Measurements from ENCODE around the gene SLC7A1. TPM values are rescaled to one million over a fixed set of nuclear protein-coding genes. Genes with fewer than 3 reads are reported as not detected.

Gene SLC7A1
- total RNA-seq, 1 experiment from 2014 or later, result 62.8 TPM

GRCh38 chr13:29464105-29464679, 131.3 kb downstream of the SLC7A1 start:
- Histone ChIP-seq H2AFZ (no peak overlapping the region), H3K36me3 (ENCODE audit: low read depth) (no peaks in the 10 kb centered on the region), H3K4me2 (no peak overlapping the region), H3K4me1 (replicated peaks; ENCODE audit: insufficient read depth) (no peaks in the 10 kb centered on the region), H3K27me3 (ENCODE audit: insufficient read depth, low read depth) (peaks cover 37% of the 10 kb centered on the region), H4K20me1 (ENCODE audit: insufficient read depth) (no peaks in the 10 kb centered on the region), H3K9me3 (ENCODE audit: insufficient read depth, low read depth) (no peaks in the 10 kb centered on the region), H3K9me2 (ENCODE audit: insufficient read depth) (no peaks in the 10 kb centered on the region), H3F3A (ENCODE audit: insufficient read depth, low read depth) (no peaks in the 10 kb centered on the region), H3K79me2 (ENCODE audit: low read depth) (no peaks in the 10 kb centered on the region), H3K4me3 (no peak overlapping the region), H3K27ac (no peak overlapping the region)
- BruUV-seq (replicated peaks), result no TSS peak
- POLR2A ChIA-PET (ENCODE audit: unreplicated experiment), result no interaction called here
- no peak for DNase-seq
- intact Hi-C loops (cut with micrococcal nuclease; ENCODE audit: unreplicated experiment), result no loop called here
- CTCF ChIA-PET, result no interaction called here
- TF ChIP-seq CTCF (conservative IDR thresholded peaks at IDR 0.05), result no peak
- TF ChIP-seq EZH2 (IDR thresholded peaks at IDR 0.05; ENCODE audit: low read depth), result no peak

- Histone ChIP-seq H3K27me3 (ENCODE audit: insufficient read depth, low read depth) (peaks cover 37% of the 10 kb centered on the region), H3K4me1 (replicated peaks; ENCODE audit: insufficient read depth) (no peaks in the 10 kb centered on the region), H3K79me2 (ENCODE audit: low read depth) (no peaks in the 10 kb centered on the region), H3K36me3 (ENCODE audit: low read depth) (no peaks in the 10 kb centered on the region), H3K9me2 (ENCODE audit: insufficient read depth) (no peaks in the 10 kb centered on the region), H3F3A (ENCODE audit: insufficient read depth, low read depth) (no peaks in the 10 kb centered on the region), H3K9me3 (ENCODE audit: insufficient read depth, low read depth) (no peaks in the 10 kb centered on the region), H2AFZ (no peak overlapping the region), H3K4me3 (no peak overlapping the region), H3K27ac (no peak overlapping the region), H3K4me2 (no peak overlapping the region), H4K20me1 (ENCODE audit: insufficient read depth) (no peaks in the 10 kb centered on the region)
- no peak for DNase-seq
- intact Hi-C loops (cut with micrococcal nuclease; ENCODE audit: unreplicated experiment), result no loop called here
- TF ChIP-seq EZH2 (IDR thresholded peaks at IDR 0.05; ENCODE audit: low read depth) (no peak), CTCF (conservative IDR thresholded peaks at IDR 0.05) (no peak)
- no TSS peak for BruUV-seq (replicated peaks)
- CTCF ChIA-PET, result no interaction called here
- POLR2A ChIA-PET (ENCODE audit: unreplicated experiment), result no interaction called here
These were observed 135.6 kb downstream of the SLC7A1 start for GRCh38 chr13:29459813-29460355.
